Measurements from ENCODE around the gene DCLK3. TPM values are rescaled to one million over a fixed set of nuclear protein-coding genes. Genes with fewer than 3 reads are reported as not detected.

Gene DCLK3
- not detected for total RNA-seq

- no peak for DNase-seq (ENCODE audit: low spot score)
Observed at GRCh38 chr3:36763850-36764703, at the start of gene DCLK3. Gene DCLK3, minus strand, starts transcription at chr3:36764553. Its CDS starts 290 bp downstream, at chr3:36764263.

- DNase-seq (ENCODE audit: low spot score): no peak
Observed at GRCh38 chr3:36813305-36813704, 49.0 kb upstream of the DCLK3 start.

- DNase-seq (ENCODE audit: low spot score): no peak
Observed at GRCh38 chr3:36812240-36812639, 47.9 kb upstream of the DCLK3 start.

- no peak for DNase-seq (ENCODE audit: low spot score)
Observed at GRCh38 chr3:36811768-36812167, 47.4 kb upstream of the DCLK3 start.

GRCh38 chr3:36804295-36805055 lies 40.1 kb upstream of the DCLK3 start:
- DNase-seq (ENCODE audit: low spot score): no peak

- DNase-seq (ENCODE audit: low spot score): no peak
Observed at GRCh38 chr3:36803091-36803791, 38.9 kb upstream of the DCLK3 start.

GRCh38 chr3:36800533-36801116 lies 36.3 kb upstream of the DCLK3 start:
- DNase-seq (ENCODE audit: low spot score): no peak

GRCh38 chr3:36796881-36797280 lies 32.5 kb upstream of the DCLK3 start:
- DNase-seq (ENCODE audit: low spot score): no peak

GRCh38 chr3:36796161-36796560 lies 31.8 kb upstream of the DCLK3 start:
- DNase-seq (ENCODE audit: low spot score): no peak

- no peak for DNase-seq (ENCODE audit: low spot score)
Observed at GRCh38 chr3:36795622-36796021, 31.3 kb upstream of the DCLK3 start.

GRCh38 chr3:36792342-36792741 lies 28.0 kb upstream of the DCLK3 start:
- DNase-seq (ENCODE audit: low spot score): no peak

GRCh38 chr3:36790765-36791164 lies 26.4 kb upstream of the DCLK3 start:
- no peak for DNase-seq (ENCODE audit: low spot score)

- no peak for DNase-seq (ENCODE audit: low spot score)
Observed at GRCh38 chr3:36786921-36787890, 22.9 kb upstream of the DCLK3 start.

- no peak for DNase-seq (ENCODE audit: low spot score)
Observed at GRCh38 chr3:36784138-36784635, 19.8 kb upstream of the DCLK3 start.

- DNase-seq (ENCODE audit: low spot score): no peak
Observed at GRCh38 chr3:36777424-36778218, 13.3 kb upstream of the DCLK3 start.

- DNase-seq (ENCODE audit: low spot score): no peak
Observed at GRCh38 chr3:36776436-36776835, 12.1 kb upstream of the DCLK3 start.

- DNase-seq (ENCODE audit: low spot score): no peak
Observed at GRCh38 chr3:36774052-36774451, 9.7 kb upstream of the DCLK3 start.

GRCh38 chr3:36771931-36772330 lies 7.6 kb upstream of the DCLK3 start:
- no peak for DNase-seq (ENCODE audit: low spot score)

- DNase-seq (ENCODE audit: low spot score): no peak
Observed at GRCh38 chr3:36769926-36770325, 5.6 kb upstream of the DCLK3 start.

GRCh38 chr3:36765104-36765503 lies 751 bp upstream of the DCLK3 start:
- DNase-seq (ENCODE audit: low spot score): no peak
